ENCODE data around the gene DCAF4.

DNA sequence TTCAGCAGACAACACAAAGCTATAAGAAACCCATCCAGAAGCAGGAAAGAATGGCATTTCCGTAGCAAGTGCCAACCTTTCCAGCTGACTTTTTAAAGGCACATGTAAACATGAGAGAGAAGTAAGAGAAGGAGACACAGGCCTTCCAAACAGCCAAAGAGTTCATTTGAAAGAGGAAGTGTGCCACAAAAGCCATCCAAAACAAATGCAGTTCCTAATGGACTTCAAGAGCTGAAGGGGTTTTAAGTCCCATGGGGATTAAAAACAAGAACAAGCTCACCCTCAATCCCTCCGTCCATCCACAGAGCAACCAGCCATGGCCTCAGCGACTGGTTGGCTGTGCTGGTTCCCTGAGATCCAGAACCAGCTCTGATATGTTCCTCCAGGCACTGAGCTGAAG lies 27.8 kb upstream of the DCAF4 start:
- TF ChIP-seq, protein P1, sequence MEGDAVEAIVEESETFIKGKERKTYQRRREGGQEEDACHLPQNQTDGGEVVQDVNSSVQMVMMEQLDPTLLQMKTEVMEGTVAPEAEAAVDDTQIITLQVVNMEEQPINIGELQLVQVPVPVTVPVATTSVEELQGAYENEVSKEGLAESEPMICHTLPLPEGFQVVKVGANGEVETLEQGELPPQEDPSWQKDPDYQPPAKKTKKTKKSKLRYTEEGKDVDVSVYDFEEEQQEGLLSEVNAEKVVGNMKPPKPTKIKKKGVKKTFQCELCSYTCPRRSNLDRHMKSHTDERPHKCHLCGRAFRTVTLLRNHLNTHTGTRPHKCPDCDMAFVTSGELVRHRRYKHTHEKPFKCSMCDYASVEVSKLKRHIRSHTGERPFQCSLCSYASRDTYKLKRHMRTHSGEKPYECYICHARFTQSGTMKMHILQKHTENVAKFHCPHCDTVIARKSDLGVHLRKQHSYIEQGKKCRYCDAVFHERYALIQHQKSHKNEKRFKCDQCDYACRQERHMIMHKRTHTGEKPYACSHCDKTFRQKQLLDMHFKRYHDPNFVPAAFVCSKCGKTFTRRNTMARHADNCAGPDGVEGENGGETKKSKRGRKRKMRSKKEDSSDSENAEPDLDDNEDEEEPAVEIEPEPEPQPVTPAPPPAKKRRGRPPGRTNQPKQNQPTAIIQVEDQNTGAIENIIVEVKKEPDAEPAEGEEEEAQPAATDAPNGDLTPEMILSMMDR (IDR thresholded peaks at IDR 0.05; ENCODE audit: low read depth, low read length), result no peak
- no peak for TF ChIP-seq POLR2A (IDR thresholded peaks at IDR 0.05; ENCODE audit: extremely low read depth, insufficient read length)

Measured in NB4 (cell line).